SK-N-SH treated with all-trans-retinoic acid at 6 μM for 48 hours (cell line): ENCODE data around the gene FAM120AOS.
A peak's percentile ranks its signal among the peaks of the same experiment; 100 is the strongest.

ENCODE experiments used
- ATAC-seq: fragments of 200-7000 bp; cut with Tn5 transposase; 3 replicates; pipeline ENCODE4 v1.9.1; 2020; ENCODE audit warnings: mild to moderate bottlenecking, moderate library complexity
- ARNTL ChIP-seq: fragments of 450-650 bp; formaldehyde crosslinking; IDR thresholded peaks from 2 replicates; pipeline ENCODE4 v1.5.0; 2020; ENCODE audit warnings: low read depth, mild to moderate bottlenecking, moderate library complexity, borderline replicate concordance
- BACH2 ChIP-seq: fragments of 250-450 bp; sonication (Bioruptor Pico); IDR thresholded peaks from 2 replicates; pipeline ENCODE4 v1.9.0; 2021; ENCODE audit warnings: mild to moderate bottlenecking, borderline replicate concordance
- CSDC2 ChIP-seq: fragments of 250-450 bp; sonication (Bioruptor Pico); IDR thresholded peaks from 2 replicates; pipeline ENCODE4 v1.5.0; 2020; ENCODE audit warnings: mild to moderate bottlenecking, moderate library complexity
- CSRNP3 ChIP-seq: fragments of 250-450 bp; sonication (Bioruptor Pico); IDR thresholded peaks from 2 replicates; pipeline ENCODE4 v1.5.1; 2021; ENCODE audit warnings: mild to moderate bottlenecking, moderate library complexity
- ESRRG ChIP-seq: fragments of 250-450 bp; sonication (Bioruptor Pico); IDR thresholded peaks from 2 replicates; pipeline ENCODE4 v1.6.1; 2021; ENCODE audit warnings: mild to moderate bottlenecking
- GLIS3 ChIP-seq: fragments of 250-450 bp; sonication (Bioruptor Pico); IDR thresholded peaks from 2 replicates; pipeline ENCODE4 v1.5.0; 2020; ENCODE audit warnings: mild to moderate bottlenecking, moderate library complexity
- OSR1 ChIP-seq: fragments of 250-450 bp; sonication (Bioruptor Pico); IDR thresholded peaks from 2 replicates; pipeline ENCODE4 v1.8.0; 2022; ENCODE audit warnings: moderate library complexity, mild to moderate bottlenecking, inconsistent platforms
- PATZ1 ChIP-seq: fragments of 250-450 bp; sonication (Bioruptor Pico); IDR thresholded peaks from 2 replicates; pipeline ENCODE4 v1.8.0; 2020; ENCODE audit warnings: mild to moderate bottlenecking, moderate library complexity, borderline replicate concordance
- PPARA ChIP-seq: fragments of 250-450 bp; sonication (Bioruptor Pico); IDR thresholded peaks from 2 replicates; pipeline ENCODE4 v1.5.0; 2020; ENCODE audit warnings: mild to moderate bottlenecking, borderline replicate concordance
- RARB ChIP-seq: fragments of 250-450 bp; sonication (Bioruptor Pico); IDR thresholded peaks from 2 replicates; pipeline ENCODE4 v1.8.0; 2021; ENCODE audit warnings: mild to moderate bottlenecking, moderate library complexity
- SNAI2 ChIP-seq: fragments of 250-450 bp; sonication (Bioruptor Pico); IDR thresholded peaks from 2 replicates; pipeline ENCODE4 v1.5.0; 2020; ENCODE audit warnings: mild to moderate bottlenecking, moderate library complexity
- TOX ChIP-seq: fragments of 250-450 bp; sonication (Bioruptor Pico); IDR thresholded peaks from 2 replicates; pipeline ENCODE4 v1.8.0; 2021; ENCODE audit warnings: mild to moderate bottlenecking, moderate library complexity, borderline replicate concordance
- ZC3H10 ChIP-seq: fragments of 250-450 bp; sonication (Bioruptor Pico); IDR thresholded peaks from 2 replicates; pipeline ENCODE4 v1.5.1; 2021; ENCODE audit warnings: mild to moderate bottlenecking, moderate library complexity
- ZFP3 ChIP-seq: fragments of 250-450 bp; sonication (Bioruptor Pico); IDR thresholded peaks from 2 replicates; pipeline ENCODE4 v1.5.0; 2020; ENCODE audit warnings: mild to moderate bottlenecking, moderate library complexity
- ZFP30 ChIP-seq: fragments of 450-650 bp; formaldehyde crosslinking; IDR thresholded peaks from 2 replicates; pipeline ENCODE4 v1.5.0; 2022; ENCODE audit warnings: mild to moderate bottlenecking, moderate library complexity
- ZNF565 ChIP-seq: fragments of 450-650 bp; formaldehyde crosslinking; conservative IDR thresholded peaks from 2 replicates; pipeline ENCODE4 v1.5.0; 2020; ENCODE audit warnings: low read depth, mild to moderate bottlenecking, moderate library complexity
- ZNF70 ChIP-seq: fragments of 450-650 bp; formaldehyde crosslinking; IDR thresholded peaks from 2 replicates; pipeline ENCODE4 v1.5.0; 2020; ENCODE audit warnings: mild to moderate bottlenecking, moderate library complexity
- ZNF8 ChIP-seq: fragments of 450-650 bp; formaldehyde crosslinking; IDR thresholded peaks from 2 replicates; pipeline ENCODE4 v1.5.0; 2020; ENCODE audit warnings: mild to moderate bottlenecking, moderate library complexity
- TF ChIP-seq, protein P1 (sequence below): fragments of 250-450 bp; sonication (Bioruptor Pico); IDR thresholded peaks from 2 replicates; pipeline ENCODE4 v1.5.0; 2020; ENCODE audit warnings: mild to moderate bottlenecking, moderate library complexity
- TF ChIP-seq, protein P2 (sequence below): fragments of 250-450 bp; sonication (Bioruptor Pico); IDR thresholded peaks from 2 replicates; pipeline ENCODE4 v1.5.1; 2020; ENCODE audit warnings: low read depth, mild to moderate bottlenecking, moderate library complexity

Gene FAM120AOS

GRCh38 chr9:93451849-93452709 is 1.3 kb downstream of the FAM120AOS start:
- TF ChIP-seq ESRRG (CRISPR knock-in tag) (no peak), PATZ1 (CRISPR knock-in tag) (no peak), TOX (CRISPR knock-in tag) (no peak), ZC3H10 (CRISPR knock-in tag) (no peak), SNAI2 (CRISPR knock-in tag) (no peak), ARNTL (CRISPR knock-in tag) (no peak), GLIS3 (no peak), PPARA (CRISPR knock-in tag) (no peak), OSR1 (CRISPR knock-in tag) (no peak), RARB (no peak)
- TF ChIP-seq, protein P1, sequence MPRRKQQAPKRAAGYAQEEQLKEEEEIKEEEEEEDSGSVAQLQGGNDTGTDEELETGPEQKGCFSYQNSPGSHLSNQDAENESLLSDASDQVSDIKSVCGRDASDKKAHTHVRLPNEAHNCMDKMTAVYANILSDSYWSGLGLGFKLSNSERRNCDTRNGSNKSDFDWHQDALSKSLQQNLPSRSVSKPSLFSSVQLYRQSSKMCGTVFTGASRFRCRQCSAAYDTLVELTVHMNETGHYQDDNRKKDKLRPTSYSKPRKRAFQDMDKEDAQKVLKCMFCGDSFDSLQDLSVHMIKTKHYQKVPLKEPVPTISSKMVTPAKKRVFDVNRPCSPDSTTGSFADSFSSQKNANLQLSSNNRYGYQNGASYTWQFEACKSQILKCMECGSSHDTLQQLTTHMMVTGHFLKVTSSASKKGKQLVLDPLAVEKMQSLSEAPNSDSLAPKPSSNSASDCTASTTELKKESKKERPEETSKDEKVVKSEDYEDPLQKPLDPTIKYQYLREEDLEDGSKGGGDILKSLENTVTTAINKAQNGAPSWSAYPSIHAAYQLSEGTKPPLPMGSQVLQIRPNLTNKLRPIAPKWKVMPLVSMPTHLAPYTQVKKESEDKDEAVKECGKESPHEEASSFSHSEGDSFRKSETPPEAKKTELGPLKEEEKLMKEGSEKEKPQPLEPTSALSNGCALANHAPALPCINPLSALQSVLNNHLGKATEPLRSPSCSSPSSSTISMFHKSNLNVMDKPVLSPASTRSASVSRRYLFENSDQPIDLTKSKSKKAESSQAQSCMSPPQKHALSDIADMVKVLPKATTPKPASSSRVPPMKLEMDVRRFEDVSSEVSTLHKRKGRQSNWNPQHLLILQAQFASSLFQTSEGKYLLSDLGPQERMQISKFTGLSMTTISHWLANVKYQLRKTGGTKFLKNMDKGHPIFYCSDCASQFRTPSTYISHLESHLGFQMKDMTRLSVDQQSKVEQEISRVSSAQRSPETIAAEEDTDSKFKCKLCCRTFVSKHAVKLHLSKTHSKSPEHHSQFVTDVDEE, result no peak
- ATAC-seq, result peak; percentile 26

DNA sequence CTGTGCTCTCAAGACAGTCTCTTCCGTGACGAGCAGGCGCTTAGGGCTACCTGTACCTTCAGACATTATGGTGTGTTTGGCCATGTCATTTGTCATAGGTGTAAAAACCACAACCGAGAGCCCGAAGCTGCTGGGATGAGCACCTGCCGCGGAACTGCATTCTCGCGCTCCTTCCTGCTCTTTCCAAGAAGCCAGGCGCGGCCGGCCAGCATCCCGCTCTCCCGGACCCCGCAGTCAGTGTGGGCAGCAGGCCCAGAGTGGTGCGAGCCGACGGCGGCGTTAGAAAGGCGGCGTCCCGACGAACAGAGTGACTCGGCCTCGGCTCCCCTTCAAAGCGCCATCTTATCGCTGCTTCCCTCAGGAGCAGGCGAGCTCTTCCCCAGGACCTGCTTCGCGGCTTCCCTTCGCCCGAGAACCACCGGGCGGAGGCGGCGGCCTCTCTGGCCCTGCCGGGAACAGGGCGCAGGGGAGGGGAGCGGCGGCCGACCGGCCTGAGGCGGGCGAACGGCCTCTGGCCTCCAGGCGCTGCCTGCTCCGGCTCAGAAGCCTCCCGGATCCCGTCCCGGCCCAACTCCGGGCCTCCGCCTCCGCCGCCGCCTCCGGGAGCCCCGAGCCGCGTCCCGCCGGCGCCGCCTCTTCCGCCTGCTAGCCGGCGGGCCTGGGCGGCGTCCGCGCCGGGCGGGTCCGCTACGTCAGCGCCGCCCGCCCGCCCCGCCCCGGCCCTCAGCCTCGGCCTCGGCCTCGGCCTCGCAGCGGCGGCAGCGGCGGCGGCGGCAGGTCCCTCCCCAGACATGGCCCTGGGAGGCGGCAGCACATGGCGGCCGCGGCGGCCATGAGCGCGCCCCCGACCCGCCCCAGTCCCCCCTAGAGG is 2.2 kb downstream of the FAM120AOS start, which contains the start of gene FAM120A:
Gene FAM120A (plus strand): TSS at position 741 of the 871 bp plus-strand sequence. CDS start 231 bp downstream, outside the sequence.
- peak; percentile 70 for ATAC-seq
- TF ChIP-seq GLIS3 (no peak), BACH2 (CRISPR knock-in tag) (no peak), ZNF8 (CRISPR knock-in tag) (no peak), OSR1 (CRISPR knock-in tag) (no peak), CSDC2 (no peak), ZNF70 (CRISPR knock-in tag) (no peak), CSRNP3 (no peak), ESRRG (CRISPR knock-in tag) (no peak), PPARA (CRISPR knock-in tag) (no peak), ZFP3 (CRISPR knock-in tag) (no peak), PATZ1 (CRISPR knock-in tag) (no peak), ARNTL (CRISPR knock-in tag) (no peak), RARB (no peak), ZNF565 (no peak), ZC3H10 (CRISPR knock-in tag) (no peak), ZFP30 (CRISPR knock-in tag) (no peak)
- TF ChIP-seq, protein P2, sequence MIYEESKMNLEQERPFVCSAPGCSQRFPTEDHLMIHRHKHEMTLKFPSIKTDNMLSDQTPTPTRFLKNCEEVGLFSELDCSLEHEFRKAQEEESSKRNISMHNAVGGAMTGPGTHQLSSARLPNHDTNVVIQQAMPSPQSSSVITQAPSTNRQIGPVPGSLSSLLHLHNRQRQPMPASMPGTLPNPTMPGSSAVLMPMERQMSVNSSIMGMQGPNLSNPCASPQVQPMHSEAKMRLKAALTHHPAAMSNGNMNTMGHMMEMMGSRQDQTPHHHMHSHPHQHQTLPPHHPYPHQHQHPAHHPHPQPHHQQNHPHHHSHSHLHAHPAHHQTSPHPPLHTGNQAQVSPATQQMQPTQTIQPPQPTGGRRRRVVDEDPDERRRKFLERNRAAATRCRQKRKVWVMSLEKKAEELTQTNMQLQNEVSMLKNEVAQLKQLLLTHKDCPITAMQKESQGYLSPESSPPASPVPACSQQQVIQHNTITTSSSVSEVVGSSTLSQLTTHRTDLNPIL (CRISPR knock-in tag), result no peak
